Retina (tissue), 1 donor: Measurements from ENCODE around the gene IDI1.
"Not testable (repeated sequence)": the region's sequence is repeated elsewhere in the genome, so short reads cannot be mapped to it uniquely, and the experiment has no call there.

Experiments
- DNase-seq: peaks from one replicate; pipeline ENCODE4 v3.0.0-alpha.2; 2016

IDI1 gene

GRCh38 chr10:1048732-1049424 is at the start of gene IDI1:
Gene IDI1 (minus strand): TSS chr10:1049119. CDS start chr10:1049003, 116 bp downstream.
- peak; percentile 99 for DNase-seq

GRCh38 chr10:1097436-1097835 is 48.5 kb upstream of the IDI1 start:
- no peak for DNase-seq

GRCh38 chr10:1096287-1096889 is 47.5 kb upstream of the IDI1 start:
- DNase-seq: no peak

GRCh38 chr10:1095498-1095897 is 46.6 kb upstream of the IDI1 start:
- DNase-seq: no peak

GRCh38 chr10:1094112-1095057 is 45.5 kb upstream of the IDI1 start:
- DNase-seq: no peak

GRCh38 chr10:1093696-1094095 is 44.8 kb upstream of the IDI1 start:
- no peak for DNase-seq

- no peak for DNase-seq
Observed at GRCh38 chr10:1090696-1091095, 41.8 kb upstream of the IDI1 start.

GRCh38 chr10:1089017-1089689 is 40.2 kb upstream of the IDI1 start:
- no peak for DNase-seq

GRCh38 chr10:1086787-1087186 is 37.9 kb upstream of the IDI1 start:
- DNase-seq: no peak

GRCh38 chr10:1085258-1085657 is 36.3 kb upstream of the IDI1 start:
- DNase-seq: no peak

GRCh38 chr10:1084011-1084950 is 35.4 kb upstream of the IDI1 start:
- DNase-seq: no peak

GRCh38 chr10:1083581-1083980 is 34.7 kb upstream of the IDI1 start:
- no peak for DNase-seq

GRCh38 chr10:1078668-1079067 is 29.7 kb upstream of the IDI1 start:
- DNase-seq: no peak

- DNase-seq: no peak
Observed at GRCh38 chr10:1074748-1075308, 25.9 kb upstream of the IDI1 start.

GRCh38 chr10:1074052-1074747 is 25.3 kb upstream of the IDI1 start:
- DNase-seq: no peak

- no peak for DNase-seq
Observed at GRCh38 chr10:1070919-1071318, 22.0 kb upstream of the IDI1 start.

GRCh38 chr10:1068380-1069361 is 19.8 kb upstream of the IDI1 start:
- no peak for DNase-seq

GRCh38 chr10:1066734-1067133 is 17.8 kb upstream of the IDI1 start:
- DNase-seq: not testable (repeated sequence)

GRCh38 chr10:1064964-1065247 is 16.0 kb upstream of the IDI1 start:
- no peak for DNase-seq
